HL-60 (cell line): ENCODE results near the gene LZTR1.

Experiments used
- GABPA ChIP-seq: IDR thresholded peaks from 2 replicates; pipeline ENCODE4 v1.6.1; 2012; ENCODE audit warnings: low read depth
- SPI1 ChIP-seq: IDR thresholded peaks from 2 replicates; pipeline ENCODE4 v1.6.1; 2012; ENCODE audit warnings: low read depth, mild to moderate bottlenecking, borderline replicate concordance
- TF ChIP-seq, protein P1 (sequence below): IDR thresholded peaks from 2 replicates; pipeline ENCODE4 v1.6.1; 2012; ENCODE audit warnings: low read depth; ENCODE audit not compliant: insufficient replicate concordance
- TF ChIP-seq, protein P2 (sequence below): IDR thresholded peaks from one replicate; pipeline ENCODE4 v1.5.1; 2011; ENCODE audit warnings: low read length, control low read depth, inconsistent platforms; ENCODE audit not compliant: insufficient read depth

DNA sequence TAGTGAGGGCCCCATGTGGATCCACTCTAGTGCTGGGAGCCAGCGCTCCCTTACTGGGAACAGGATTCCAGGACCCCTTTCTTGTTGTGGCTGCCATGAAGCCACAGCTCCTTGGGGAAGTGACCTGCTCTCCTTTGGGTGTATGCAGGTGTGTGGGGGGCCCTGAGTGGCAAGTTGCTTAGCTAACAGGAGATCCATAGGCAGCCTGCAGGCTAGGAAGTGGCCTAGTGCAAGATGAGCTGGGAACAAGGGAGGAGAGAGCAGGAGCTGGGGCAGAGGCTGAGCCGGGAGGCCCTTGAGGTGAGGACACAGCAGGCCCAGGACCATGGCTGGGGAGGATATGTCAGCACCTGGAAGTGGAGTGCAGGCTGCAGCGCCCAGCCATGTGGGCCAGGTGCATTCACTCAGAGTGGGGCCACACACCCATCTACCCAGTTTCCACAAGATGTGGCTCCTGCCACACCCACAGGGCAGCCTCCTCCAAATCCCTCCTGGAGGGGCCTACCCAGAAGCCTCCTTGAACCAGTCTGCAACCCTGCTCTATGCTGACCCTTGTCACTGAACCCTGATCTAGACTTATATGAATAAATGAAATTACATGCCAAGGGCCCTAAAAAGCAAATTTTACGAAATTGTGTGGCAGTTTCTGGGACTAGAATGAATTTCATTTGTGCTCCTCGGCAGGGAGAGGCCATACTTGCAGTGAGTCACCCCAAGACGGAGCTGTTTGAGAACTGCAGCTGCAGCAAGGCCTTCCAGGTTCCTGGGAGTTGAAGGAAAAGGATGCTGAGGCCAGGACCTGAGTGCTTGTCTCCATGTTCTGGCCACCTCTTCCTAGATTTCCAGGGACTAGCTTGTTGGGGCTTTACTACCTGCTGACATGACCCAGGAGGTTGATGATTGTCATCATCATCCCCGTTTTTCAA lies 16.6 kb downstream of the LZTR1 start:
- TF ChIP-seq, protein P1, sequence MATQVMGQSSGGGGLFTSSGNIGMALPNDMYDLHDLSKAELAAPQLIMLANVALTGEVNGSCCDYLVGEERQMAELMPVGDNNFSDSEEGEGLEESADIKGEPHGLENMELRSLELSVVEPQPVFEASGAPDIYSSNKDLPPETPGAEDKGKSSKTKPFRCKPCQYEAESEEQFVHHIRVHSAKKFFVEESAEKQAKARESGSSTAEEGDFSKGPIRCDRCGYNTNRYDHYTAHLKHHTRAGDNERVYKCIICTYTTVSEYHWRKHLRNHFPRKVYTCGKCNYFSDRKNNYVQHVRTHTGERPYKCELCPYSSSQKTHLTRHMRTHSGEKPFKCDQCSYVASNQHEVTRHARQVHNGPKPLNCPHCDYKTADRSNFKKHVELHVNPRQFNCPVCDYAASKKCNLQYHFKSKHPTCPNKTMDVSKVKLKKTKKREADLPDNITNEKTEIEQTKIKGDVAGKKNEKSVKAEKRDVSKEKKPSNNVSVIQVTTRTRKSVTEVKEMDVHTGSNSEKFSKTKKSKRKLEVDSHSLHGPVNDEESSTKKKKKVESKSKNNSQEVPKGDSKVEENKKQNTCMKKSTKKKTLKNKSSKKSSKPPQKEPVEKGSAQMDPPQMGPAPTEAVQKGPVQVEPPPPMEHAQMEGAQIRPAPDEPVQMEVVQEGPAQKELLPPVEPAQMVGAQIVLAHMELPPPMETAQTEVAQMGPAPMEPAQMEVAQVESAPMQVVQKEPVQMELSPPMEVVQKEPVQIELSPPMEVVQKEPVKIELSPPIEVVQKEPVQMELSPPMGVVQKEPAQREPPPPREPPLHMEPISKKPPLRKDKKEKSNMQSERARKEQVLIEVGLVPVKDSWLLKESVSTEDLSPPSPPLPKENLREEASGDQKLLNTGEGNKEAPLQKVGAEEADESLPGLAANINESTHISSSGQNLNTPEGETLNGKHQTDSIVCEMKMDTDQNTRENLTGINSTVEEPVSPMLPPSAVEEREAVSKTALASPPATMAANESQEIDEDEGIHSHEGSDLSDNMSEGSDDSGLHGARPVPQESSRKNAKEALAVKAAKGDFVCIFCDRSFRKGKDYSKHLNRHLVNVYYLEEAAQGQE, result no peak
- TF ChIP-seq, protein P2, sequence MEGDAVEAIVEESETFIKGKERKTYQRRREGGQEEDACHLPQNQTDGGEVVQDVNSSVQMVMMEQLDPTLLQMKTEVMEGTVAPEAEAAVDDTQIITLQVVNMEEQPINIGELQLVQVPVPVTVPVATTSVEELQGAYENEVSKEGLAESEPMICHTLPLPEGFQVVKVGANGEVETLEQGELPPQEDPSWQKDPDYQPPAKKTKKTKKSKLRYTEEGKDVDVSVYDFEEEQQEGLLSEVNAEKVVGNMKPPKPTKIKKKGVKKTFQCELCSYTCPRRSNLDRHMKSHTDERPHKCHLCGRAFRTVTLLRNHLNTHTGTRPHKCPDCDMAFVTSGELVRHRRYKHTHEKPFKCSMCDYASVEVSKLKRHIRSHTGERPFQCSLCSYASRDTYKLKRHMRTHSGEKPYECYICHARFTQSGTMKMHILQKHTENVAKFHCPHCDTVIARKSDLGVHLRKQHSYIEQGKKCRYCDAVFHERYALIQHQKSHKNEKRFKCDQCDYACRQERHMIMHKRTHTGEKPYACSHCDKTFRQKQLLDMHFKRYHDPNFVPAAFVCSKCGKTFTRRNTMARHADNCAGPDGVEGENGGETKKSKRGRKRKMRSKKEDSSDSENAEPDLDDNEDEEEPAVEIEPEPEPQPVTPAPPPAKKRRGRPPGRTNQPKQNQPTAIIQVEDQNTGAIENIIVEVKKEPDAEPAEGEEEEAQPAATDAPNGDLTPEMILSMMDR, result no peak
- no peak for TF ChIP-seq GABPA
- no peak for TF ChIP-seq SPI1
